HCT116 (cell line): Measurements from ENCODE around the gene RIF1. TPM values are rescaled to one million over a fixed set of nuclear protein-coding genes. Genes with fewer than 3 reads are reported as not detected.

ENCODE experiments used
- ATAC-seq: fragments of 200-7000 bp; cut with Tn5 transposase; 2 replicates; pipeline ENCODE4 v1.9.1; 2020; ENCODE audit warnings: mild to moderate bottlenecking, moderate library complexity
- BruUV-seq: library from RNA; stranded (reverse); fragments of 400-500 nt; replicated peaks from 2 replicates; lab custom pipeline; 2021; lab: Mats Ljungman, UMichigan
- CTCF ChIA-PET: fragments of 300-600 bp; sonication (Branson Sonifier 250); formaldehyde crosslinking; loops from one replicate; lab custom pipeline; 2021; ENCODE audit warnings: antibody characterized with exemption; lab: Charles Lee
- POLR2A ChIA-PET: fragments of 300-600, 350-600 bp; sonication (Branson Sonifier 250); formaldehyde crosslinking; loops from one replicate; lab custom pipeline; 2021; ENCODE audit warnings: antibody characterized with exemption; lab: Charles Lee
- RAD21 ChIA-PET, 2 experiments: fragments of 300-600 bp; sonication (Branson Sonifier 250); formaldehyde crosslinking; loops; one replicate each; lab custom pipeline; 2023; ENCODE audit warnings: low total read pairs in 2 of 2; ENCODE audit not compliant: uncharacterized antibody in 2 of 2, unreplicated experiment in 2 of 2, low non-redundant PET in 1 of 2; lab: Charles Lee
- DNase-seq: peaks from one replicate; pipeline ENCODE4 v3.0.0-alpha.2; 2010; ENCODE audit warnings: low read depth, low spot score
- H2AFZ ChIP-seq: fragments of 200-600 bp; shearing (Covaris generic), sonication (generic); 2 replicates; pipeline ENCODE4 v1.6.1; 2017; ENCODE audit warnings: low read depth, mixed run types, mixed read lengths, antibody characterized with exemption, low read length; ENCODE audit not compliant: poor library complexity, severe bottlenecking
- H3K27ac ChIP-seq: 2 replicates; pipeline ENCODE4 v1.5.1; 2012; ENCODE audit warnings: low read depth, low read length
- H3K27me3 ChIP-seq: fragments of 200-600 bp; sonication (generic); 2 replicates; pipeline ENCODE4 v1.6.1; 2016; ENCODE audit warnings: mixed run types, low read length, mixed read lengths; ENCODE audit not compliant: insufficient read depth
- H3K36me3 ChIP-seq, 2 experiments: fragments of 200-500 bp in 1 of 2; fragments of 200-600 bp in 1 of 2; sonication (Bioruptor generic) in 1 of 2; sonication (generic) in 1 of 2; 2 replicates each; pipeline versions ENCODE4 v1.5.1 to v1.6.1; 2014 to 2016; ENCODE audit warnings: low read length in 2 of 2, inconsistent platforms in 1 of 2, mixed read lengths in 1 of 2, mixed run types in 1 of 2; ENCODE audit not compliant: insufficient read depth in 2 of 2, control insufficient read depth in 1 of 2
- H3K4me1 ChIP-seq, 2 experiments: fragments of 200-600 bp in 1 of 2; sonication (generic) in 1 of 2; 2 replicates each; pipeline versions ENCODE4 v1.5.1 to v1.6.1; 2012 to 2017; ENCODE audit warnings: low read length in 2 of 2, inconsistent platforms in 1 of 2, mild to moderate bottlenecking in 1 of 2, mixed read lengths in 1 of 2, mixed run types in 1 of 2, moderate library complexity in 1 of 2; ENCODE audit not compliant: insufficient read depth in 2 of 2, control insufficient read depth in 1 of 2
- H3K4me2 ChIP-seq: fragments of 200-600 bp; sonication (generic); 2 replicates; pipeline ENCODE4 v1.6.1; 2017; ENCODE audit warnings: mixed run types, low read length, mixed read lengths
- H3K4me3 ChIP-seq, 2 experiments: fragments of 200-600 bp in 1 of 2; sonication (generic) in 1 of 2; replicated peaks in 1 of 2; 2 replicates each; pipeline ENCODE4 v1.5.1; 2011 to 2016; ENCODE audit warnings: low read length in 2 of 2, control low read depth in 1 of 2, low read depth in 1 of 2, mild to moderate bottlenecking in 1 of 2, mixed read lengths in 1 of 2, mixed run types in 1 of 2
- H3K79me2 ChIP-seq: fragments of 200-600 bp; sonication (generic); 2 replicates; pipeline ENCODE4 v1.6.1; 2017; ENCODE audit warnings: mild to moderate bottlenecking, mixed run types, low read length, moderate library complexity, mixed read lengths; ENCODE audit not compliant: insufficient read depth
- H3K9ac ChIP-seq: fragments of 200-600 bp; sonication (generic); 2 replicates; pipeline ENCODE4 v1.6.1; 2016; ENCODE audit warnings: low read length, mixed read lengths
- H3K9me2 ChIP-seq: fragments of 200-600 bp; sonication (generic), shearing (Covaris generic); 2 replicates; pipeline ENCODE4 v1.6.1; 2017; ENCODE audit warnings: mixed run types, mild to moderate bottlenecking, moderate library complexity; ENCODE audit not compliant: insufficient read depth
- H3K9me3 ChIP-seq, 2 experiments: fragments of 200-500 bp in 1 of 2; fragments of 200-600 bp in 1 of 2; sonication (Bioruptor generic) in 1 of 2; sonication (generic) in 1 of 2; 2 replicates each; pipeline ENCODE4 v1.6.1; 2014 to 2017; ENCODE audit warnings: low read length in 2 of 2, mixed read lengths in 2 of 2, inconsistent platforms in 1 of 2, low read depth in 1 of 2, mild to moderate bottlenecking in 1 of 2, mixed run types in 1 of 2, moderate library complexity in 1 of 2; ENCODE audit not compliant: control insufficient read depth in 1 of 2, insufficient read depth in 1 of 2
- H4K20me1 ChIP-seq: fragments of 200-600 bp; sonication (generic), shearing (Covaris generic); 2 replicates; pipeline ENCODE4 v1.6.1; 2017; ENCODE audit warnings: mixed run types, mild to moderate bottlenecking, moderate library complexity; ENCODE audit not compliant: insufficient read depth
- CBX3 ChIP-seq: IDR thresholded peaks from 2 replicates; pipeline ENCODE4 v1.6.1; 2012; ENCODE audit warnings: low read depth
- ELF1 ChIP-seq: IDR thresholded peaks from 2 replicates; pipeline ENCODE4 v1.6.1; 2012; ENCODE audit warnings: low read depth, borderline replicate concordance
- EZH2 ChIP-seq: fragments of 200-600 bp; sonication (generic); IDR thresholded peaks from 2 replicates; pipeline ENCODE4 v1.6.1; 2017; ENCODE audit warnings: antibody characterized with exemption, mixed run types
- FOSL1 ChIP-seq: IDR thresholded peaks from 2 replicates; pipeline ENCODE4 v1.6.1; 2012; ENCODE audit warnings: low read depth
- JUND ChIP-seq: IDR thresholded peaks from 2 replicates; pipeline ENCODE4 v1.6.1; 2012
- MAX ChIP-seq: IDR thresholded peaks from 2 replicates; pipeline ENCODE4 v1.6.1; 2012
- POLR2A ChIP-seq: IDR thresholded peaks from 2 replicates; pipeline ENCODE4 v1.7.0; 2011; ENCODE audit warnings: borderline replicate concordance; ENCODE audit not compliant: insufficient read depth, insufficient read length; ENCODE audit errors: extremely low read depth
- RAD21 ChIP-seq: IDR thresholded peaks from 2 replicates; pipeline ENCODE4 v1.6.1; 2012; ENCODE audit warnings: low read depth, mild to moderate bottlenecking
- REST ChIP-seq: IDR thresholded peaks from 2 replicates; pipeline ENCODE4 v1.6.1; 2012; ENCODE audit warnings: low read depth
- SIN3A ChIP-seq: IDR thresholded peaks from 2 replicates; pipeline ENCODE4 v1.6.1; 2012; ENCODE audit warnings: low read depth
- SP1 ChIP-seq: IDR thresholded peaks from 2 replicates; pipeline ENCODE4 v1.6.1; 2012; ENCODE audit warnings: low read depth
- SRF ChIP-seq: IDR thresholded peaks from 2 replicates; pipeline ENCODE4 v1.6.1; 2012; ENCODE audit warnings: low read depth
- ZBTB33 ChIP-seq: IDR thresholded peaks from 2 replicates; pipeline ENCODE4 v1.6.1; 2011; ENCODE audit warnings: mild to moderate bottlenecking, low read length, moderate library complexity; ENCODE audit not compliant: insufficient replicate concordance; ENCODE audit errors: extremely low read depth
- ZFX ChIP-seq: fragments of 450-650 bp; IDR thresholded peaks from 2 replicates; pipeline ENCODE4 v1.6.1; 2017
- ZNF274 ChIP-seq: fragments of 200-500 bp; sonication (Bioruptor generic); IDR thresholded peaks from 2 replicates; pipeline ENCODE4 v1.6.1; 2014; ENCODE audit warnings: mild to moderate bottlenecking, low read depth, low read length, inconsistent platforms
- intact Hi-C: fragments of 100-400 bp; cut with micrococcal nuclease; formaldehyde crosslinking; loops from 2 replicates; pipeline ENCODE4 v1.10.0; 2022
- total RNA-seq: library from RNA; stranded (reverse); gene quantifications from one replicate; pipeline ENCODE4 v1.2.1, GENCODE V29; 2021; ENCODE audit not compliant: unreplicated experiment

Gene RIF1
- total RNA-seq, 1 experiment from 2014 or later, result 48.0 TPM

GRCh38 chr2:151525821-151526373, 116.2 kb downstream of the RIF1 start:
- DNase-seq (no peak), ATAC-seq (no peak)
- Histone ChIP-seq H3K4me1 (no peaks in the 10 kb centered on the region), H4K20me1 (no peaks in the 10 kb centered on the region), H3K36me3 (no peaks in the 10 kb centered on the region), H2AFZ (no peak overlapping the region), H3K4me3 (no peak overlapping the region), H3K9ac (no peak overlapping the region), H3K79me2 (no peaks in the 10 kb centered on the region), H3K4me2 (no peak overlapping the region), H3K9me3 (no peaks in the 10 kb centered on the region), H3K27me3 (no peaks in the 10 kb centered on the region), H3K9me2 (no peaks in the 10 kb centered on the region), H3K27ac (no peak overlapping the region)
- no TSS peak for BruUV-seq
- ChIA-PET POLR2A (no interaction called here), RAD21 (no interaction called here), CTCF (no interaction called here)
- TF ChIP-seq REST, result no peak
- TF ChIP-seq ELF1, result no peak
- TF ChIP-seq SRF, result no peak
- no peak for TF ChIP-seq RAD21
- no peak for TF ChIP-seq ZBTB33
- no peak for TF ChIP-seq SIN3A
- TF ChIP-seq SP1, result no peak
- no peak for TF ChIP-seq FOSL1
- no peak for TF ChIP-seq EZH2
- TF ChIP-seq JUND, result no peak
- no peak for TF ChIP-seq ZFX
- no peak for TF ChIP-seq CBX3
- TF ChIP-seq POLR2A, result no peak
- TF ChIP-seq ZNF274, result no peak
- no peak for TF ChIP-seq MAX
- intact Hi-C loops, result no loop called here
